ENCODE measurements around the gene INPP4A.

The INPP4A gene

DNA sequence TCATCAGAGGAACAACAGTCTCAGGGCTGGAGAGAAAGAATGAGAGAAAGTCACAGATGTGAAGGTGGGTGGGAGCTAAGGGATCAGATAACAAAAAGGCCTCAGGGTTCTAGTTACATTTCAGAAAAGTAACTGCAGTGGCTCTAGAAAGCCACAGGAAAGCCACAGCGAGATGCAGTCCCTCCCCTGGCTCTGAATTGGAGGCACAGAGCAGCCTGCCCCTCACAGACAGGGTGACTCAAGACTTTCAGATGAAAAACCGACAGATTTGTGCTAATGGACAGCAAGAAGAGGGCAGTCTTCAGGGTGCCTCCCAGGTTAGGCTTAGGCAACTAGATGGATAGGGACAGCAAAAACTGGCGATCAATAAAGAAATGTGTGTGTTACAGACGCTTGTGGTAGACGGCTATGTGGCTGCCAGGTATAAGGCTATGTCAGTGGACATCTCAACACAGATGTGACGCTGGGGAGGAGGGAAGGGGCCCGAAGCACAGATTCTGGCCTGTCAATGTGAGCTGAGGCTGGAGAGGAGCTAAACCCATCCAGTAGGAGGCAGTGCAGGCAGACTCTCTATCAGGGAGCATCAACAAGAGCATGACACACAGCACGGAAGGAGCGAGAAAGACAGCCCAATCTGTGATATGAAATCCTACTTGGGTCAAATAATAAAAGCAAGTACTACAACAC, 189.9 kb downstream of the INPP4A start:
- peak; percentile 36 to 47 for DNase-seq (ENCODE audit: low read depth in 2 of 2)

DNA sequence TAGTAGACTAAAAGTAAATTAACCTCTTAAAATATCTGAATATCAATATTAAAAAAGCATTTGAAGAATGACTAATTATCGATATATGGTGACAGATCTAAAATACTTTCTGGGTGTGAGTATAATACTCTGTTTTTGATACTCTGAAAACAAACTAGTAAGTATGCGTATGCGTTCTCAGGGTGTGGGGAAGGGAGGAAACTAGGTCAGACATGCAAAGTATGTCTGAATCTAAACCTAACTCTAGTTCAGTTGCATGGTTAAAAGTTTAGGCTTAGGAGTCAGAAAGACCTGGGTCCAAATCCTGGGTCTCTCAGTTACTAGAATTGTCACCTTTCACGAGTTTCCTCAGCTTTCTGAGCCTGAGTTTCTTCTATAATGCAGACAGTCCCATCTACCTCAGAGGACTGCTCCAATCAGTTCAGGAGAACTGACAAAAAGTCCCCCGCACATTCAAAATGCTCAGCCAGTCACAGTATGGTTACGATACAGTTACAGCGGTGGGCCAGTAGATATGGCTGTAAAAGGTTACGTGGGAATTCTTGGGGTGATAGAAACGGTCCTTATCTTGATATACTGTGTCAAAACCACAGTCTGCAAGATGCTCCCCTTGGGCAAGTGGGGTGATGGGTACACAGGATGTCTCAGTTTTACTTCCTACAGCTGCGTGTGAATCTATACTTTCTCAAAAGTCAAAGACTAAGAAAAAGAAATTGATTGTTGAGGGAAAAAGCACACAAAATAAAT, 192.9 kb downstream of the INPP4A start:
- DNase-seq (ENCODE audit: low read depth in 2 of 2), result peak; percentile 38 to 39

DNA sequence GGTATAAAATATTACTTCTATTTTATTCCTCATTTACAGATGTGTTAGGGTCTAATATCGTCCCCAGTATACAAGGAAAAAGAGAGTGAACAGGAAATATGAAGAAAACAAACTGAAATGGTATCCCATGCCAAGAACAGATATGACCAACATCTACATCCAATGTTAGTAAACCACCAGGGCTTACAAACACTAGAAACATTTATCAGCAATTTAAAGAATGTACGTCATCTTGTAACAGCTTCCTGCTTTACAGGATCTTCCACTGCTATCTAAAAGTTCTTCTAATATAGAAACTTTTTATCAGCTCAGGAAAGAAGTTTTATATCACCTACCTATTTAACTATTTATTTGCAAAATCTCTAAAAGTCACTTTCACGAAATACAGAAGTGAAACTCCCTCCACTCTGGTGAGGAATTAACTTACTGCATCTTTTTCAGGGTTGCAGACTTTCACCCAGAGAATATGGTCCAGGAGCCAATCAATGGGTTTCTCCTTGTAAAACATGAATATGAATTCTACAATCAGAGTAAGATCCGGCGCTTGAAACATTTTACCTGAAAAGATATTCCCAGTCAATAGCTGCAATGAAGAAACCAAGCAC, 198.9 kb downstream of the INPP4A start:
- no peak for DNase-seq (ENCODE audit: low read depth in 2 of 2)
